Parathyroid adenoma (tissue), 2 donors: ENCODE measurements around the gene OLFML3.

Experiments used
- H2AFZ ChIP-seq: fragments of 300-600 bp; sonication (generic); one replicate; pipeline ENCODE4 v1.7.0; 2017; ENCODE audit warnings: antibody characterized with exemption, mild to moderate bottlenecking
- H3K27ac ChIP-seq: fragments of 300-600 bp; sonication (generic); one replicate; pipeline ENCODE4 v1.7.0; 2017
- H3K27me3 ChIP-seq: fragments of 300-600 bp; sonication (generic); one replicate; pipeline ENCODE4 v1.7.0; 2017; ENCODE audit warnings: low read length; ENCODE audit not compliant: control insufficient read depth, insufficient read depth
- H3K36me3 ChIP-seq: fragments of 300-600 bp; sonication (generic); one replicate; pipeline ENCODE4 v1.7.0; 2017; ENCODE audit warnings: low read length; ENCODE audit not compliant: control insufficient read depth, insufficient read depth
- H3K4me1 ChIP-seq: fragments of 300-600 bp; sonication (generic); one replicate; pipeline ENCODE4 v1.7.0; 2017; ENCODE audit warnings: control low read depth
- H3K4me2 ChIP-seq: fragments of 300-600 bp; sonication (generic); one replicate; pipeline ENCODE4 v1.7.0; 2017; ENCODE audit warnings: low read length
- H3K4me3 ChIP-seq: fragments of 300-600 bp; sonication (generic); one replicate; pipeline ENCODE4 v1.7.0; 2017; ENCODE audit warnings: low read depth, low read length
- H3K79me2 ChIP-seq: fragments of 300-600 bp; sonication (generic); one replicate; pipeline ENCODE4 v1.7.0; 2017; ENCODE audit warnings: control low read depth
- H3K9ac ChIP-seq: fragments of 300-600 bp; sonication (generic); one replicate; pipeline ENCODE4 v1.7.0; 2017; ENCODE audit warnings: mild to moderate bottlenecking
- H3K9me3 ChIP-seq: fragments of 300-600 bp; sonication (generic); one replicate; pipeline ENCODE4 v1.7.0; 2017; ENCODE audit warnings: low read length; ENCODE audit not compliant: control insufficient read depth
- TF ChIP-seq, protein P1 (sequence below): fragments of 300-600 bp; sonication (generic); IDR thresholded peaks from one replicate; pipeline ENCODE4 v1.7.0; 2017; ENCODE audit warnings: antibody characterized with exemption, mild to moderate bottlenecking
- donor health status: primary hyperparathyroidism.

OLFML3 gene

DNA sequence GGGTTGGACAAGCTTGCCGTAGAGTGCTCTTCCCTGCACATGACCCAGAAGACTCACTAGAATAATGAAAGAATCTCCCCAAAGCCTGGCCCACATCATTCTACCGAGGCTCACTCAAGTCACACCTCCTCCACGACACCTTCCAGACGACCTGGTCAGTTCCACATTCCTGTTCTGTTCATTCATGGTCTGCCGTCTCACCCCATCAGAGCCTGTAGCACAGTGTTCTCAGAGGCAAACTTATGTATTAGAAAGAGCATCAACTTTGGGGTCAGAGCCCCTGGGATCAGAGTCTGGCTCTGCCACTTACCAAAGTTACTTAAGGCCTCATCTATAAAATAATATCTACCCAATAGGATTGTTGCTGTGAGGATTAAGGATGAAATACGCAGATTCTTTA, 7.5 kb downstream of the OLFML3 start:
- Histone ChIP-seq H3K27me3 (no peaks in the 10 kb centered on the region), H3K79me2 (no peaks in the 10 kb centered on the region), H3K4me3 (no peak overlapping the region), H3K27ac (no peak overlapping the region), H3K9ac (no peak overlapping the region), H3K9me3 (no peaks in the 10 kb centered on the region), H2AFZ (no peak overlapping the region), H3K36me3 (no peaks in the 10 kb centered on the region), H3K4me2 (no peak overlapping the region), H3K4me1 (no peaks in the 10 kb centered on the region)
- TF ChIP-seq, protein P1, sequence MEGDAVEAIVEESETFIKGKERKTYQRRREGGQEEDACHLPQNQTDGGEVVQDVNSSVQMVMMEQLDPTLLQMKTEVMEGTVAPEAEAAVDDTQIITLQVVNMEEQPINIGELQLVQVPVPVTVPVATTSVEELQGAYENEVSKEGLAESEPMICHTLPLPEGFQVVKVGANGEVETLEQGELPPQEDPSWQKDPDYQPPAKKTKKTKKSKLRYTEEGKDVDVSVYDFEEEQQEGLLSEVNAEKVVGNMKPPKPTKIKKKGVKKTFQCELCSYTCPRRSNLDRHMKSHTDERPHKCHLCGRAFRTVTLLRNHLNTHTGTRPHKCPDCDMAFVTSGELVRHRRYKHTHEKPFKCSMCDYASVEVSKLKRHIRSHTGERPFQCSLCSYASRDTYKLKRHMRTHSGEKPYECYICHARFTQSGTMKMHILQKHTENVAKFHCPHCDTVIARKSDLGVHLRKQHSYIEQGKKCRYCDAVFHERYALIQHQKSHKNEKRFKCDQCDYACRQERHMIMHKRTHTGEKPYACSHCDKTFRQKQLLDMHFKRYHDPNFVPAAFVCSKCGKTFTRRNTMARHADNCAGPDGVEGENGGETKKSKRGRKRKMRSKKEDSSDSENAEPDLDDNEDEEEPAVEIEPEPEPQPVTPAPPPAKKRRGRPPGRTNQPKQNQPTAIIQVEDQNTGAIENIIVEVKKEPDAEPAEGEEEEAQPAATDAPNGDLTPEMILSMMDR = no peak

DNA sequence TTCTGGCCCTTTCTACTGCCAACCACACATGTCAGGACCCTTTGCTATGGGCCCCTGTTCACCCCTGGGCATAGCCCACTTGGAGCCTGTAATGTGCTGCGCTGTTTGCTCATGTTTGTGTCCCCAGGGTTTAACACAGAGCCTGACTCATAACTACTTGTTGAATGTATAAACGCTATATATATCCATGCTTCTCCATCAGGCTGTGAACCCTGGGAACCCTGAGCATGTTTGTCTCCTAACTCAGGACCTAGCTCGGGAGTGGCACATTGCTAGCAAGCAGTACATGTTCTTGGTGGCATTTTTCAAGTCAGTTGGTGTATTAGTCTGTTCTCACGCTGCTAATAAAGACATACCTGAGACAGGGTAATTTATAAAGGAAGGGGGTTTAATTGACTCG, 8.0 kb downstream of the OLFML3 start:
- TF ChIP-seq, protein P1 = no peak

DNA sequence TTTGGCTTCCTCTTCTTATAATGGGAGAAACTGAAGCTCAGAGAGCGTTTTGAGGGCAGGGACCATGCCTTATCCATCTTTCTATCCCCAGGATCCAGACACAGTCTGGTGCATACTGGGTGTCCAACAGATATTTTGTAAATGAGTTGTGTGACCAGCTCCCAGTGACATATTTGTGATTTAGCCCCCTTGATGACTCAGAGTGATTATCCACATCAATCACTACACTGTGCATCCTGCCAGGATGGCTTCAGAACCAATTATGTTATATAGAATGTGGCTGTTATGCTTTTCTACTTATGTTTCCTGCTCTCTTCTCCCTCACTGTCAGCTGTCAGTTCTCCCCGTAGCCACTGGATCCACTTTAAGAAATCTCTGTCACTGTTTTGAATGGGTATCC, 11.3 kb downstream of the OLFML3 start:
- H3K79me2 ChIP-seq = no peaks in the 10 kb centered on the region
- no peaks in the 10 kb centered on the region for H3K9me3 ChIP-seq
- no peak overlapping the region for H2AFZ ChIP-seq
- no peaks in the 10 kb centered on the region for H3K27me3 ChIP-seq
- H3K4me2 ChIP-seq = no peak overlapping the region
- TF ChIP-seq, protein P1 = no peak
- H3K27ac ChIP-seq = no peak overlapping the region
- no peak overlapping the region for H3K9ac ChIP-seq
- H3K36me3 ChIP-seq = no peaks in the 10 kb centered on the region
- no peak overlapping the region for H3K4me3 ChIP-seq
- no peaks in the 10 kb centered on the region for H3K4me1 ChIP-seq

More for the DNA sequence above, 8.0 kb downstream of the OLFML3 start:
- Histone ChIP-seq H3K27ac (no peak overlapping the region), H3K4me1 (no peaks in the 10 kb centered on the region), H3K9me3 (no peaks in the 10 kb centered on the region), H3K27me3 (no peaks in the 10 kb centered on the region), H2AFZ (no peak overlapping the region), H3K9ac (no peak overlapping the region), H3K4me3 (no peak overlapping the region), H3K36me3 (no peaks in the 10 kb centered on the region), H3K79me2 (no peaks in the 10 kb centered on the region), H3K4me2 (no peak overlapping the region)

DNA sequence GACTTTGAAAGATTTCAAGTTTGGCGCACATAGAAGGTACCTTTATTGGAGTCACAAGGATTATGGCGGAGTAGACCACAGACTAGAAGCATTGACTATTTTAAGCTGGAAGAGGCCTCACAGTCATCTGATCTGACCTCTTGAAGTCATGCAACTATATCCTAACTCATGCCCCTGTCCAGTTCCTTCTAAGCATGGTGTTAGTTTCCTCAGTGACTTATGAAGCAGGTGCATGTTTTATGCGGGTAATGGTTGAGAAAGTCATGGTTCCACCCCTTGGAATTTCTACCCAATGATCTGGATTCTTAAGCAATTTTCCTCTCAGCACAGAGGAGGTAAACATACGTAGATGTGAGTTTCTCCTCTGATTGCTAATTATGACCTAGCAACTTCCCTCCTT, 11.7 kb downstream of the OLFML3 start:
- TF ChIP-seq, protein P1 = no peak
- H3K27me3 ChIP-seq = no peaks in the 10 kb centered on the region
- H3K9ac ChIP-seq = no peak overlapping the region
- no peak overlapping the region for H3K27ac ChIP-seq
- H3K4me1 ChIP-seq = no peaks in the 10 kb centered on the region
- no peaks in the 10 kb centered on the region for H3K79me2 ChIP-seq
- H3K9me3 ChIP-seq = no peaks in the 10 kb centered on the region
- no peaks in the 10 kb centered on the region for H3K36me3 ChIP-seq
- H3K4me2 ChIP-seq = no peak overlapping the region
- no peak overlapping the region for H3K4me3 ChIP-seq
- H2AFZ ChIP-seq = no peak overlapping the region

DNA sequence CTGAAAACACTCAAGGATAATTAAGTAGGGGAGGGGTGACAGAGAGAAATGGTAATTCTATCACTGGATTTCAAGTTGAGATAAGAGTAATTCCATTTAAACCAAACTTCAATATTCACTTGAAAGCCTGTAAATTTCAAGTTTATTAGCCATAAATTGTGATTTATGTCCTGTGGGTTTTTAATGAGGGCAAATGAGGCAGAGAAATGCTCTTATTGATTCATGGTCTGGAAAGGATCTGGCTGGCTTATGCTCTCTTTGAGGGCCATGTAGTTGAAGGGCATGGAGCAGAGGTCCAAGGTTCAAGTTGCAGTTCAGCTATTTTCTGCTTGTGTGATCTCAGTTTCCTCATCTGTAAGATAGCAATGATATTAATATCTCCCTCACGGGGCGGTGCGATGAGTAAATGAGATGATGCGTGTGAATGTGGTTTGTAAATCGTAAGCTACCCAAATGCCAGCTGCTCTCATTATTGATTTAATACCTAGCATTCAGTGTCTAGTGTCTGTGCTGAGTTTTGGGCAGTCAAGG, 12.3 kb downstream of the OLFML3 start:
- Histone ChIP-seq H3K9me3 (peaks cover 2% of the 10 kb centered on the region), H3K4me2 (no peak overlapping the region), H3K4me3 (no peak overlapping the region), H2AFZ (no peak overlapping the region), H3K27me3 (no peaks in the 10 kb centered on the region), H3K36me3 (no peaks in the 10 kb centered on the region), H3K9ac (no peak overlapping the region), H3K27ac (no peak overlapping the region), H3K4me1 (no peaks in the 10 kb centered on the region), H3K79me2 (no peaks in the 10 kb centered on the region)
- TF ChIP-seq, protein P1 = no peak
